HFFc6 (cell line): Measurements from ENCODE around the gene ZNF500. TPM values are rescaled to one million over a fixed set of nuclear protein-coding genes. Genes with fewer than 3 reads are reported as not detected.
"Not testable (repeated sequence)": the region's sequence is repeated elsewhere in the genome, so short reads cannot be mapped to it uniquely, and the experiment has no call there.

Experiments
- DNase-seq: peaks from one replicate; pipeline ENCODE4 v3.0.0-alpha.2; 2018
- H3K27ac Mint-ChIP-seq: 2 replicates; pipeline ENCODE4 v1.8.0; 2020; ENCODE audit warnings: mild to moderate bottlenecking, mixed read lengths
- H3K27me3 Mint-ChIP-seq: 2 replicates; pipeline ENCODE4 v1.8.0; 2021; ENCODE audit warnings: mild to moderate bottlenecking, moderate library complexity, mixed read lengths; ENCODE audit not compliant: insufficient read depth
- H3K36me3 Mint-ChIP-seq: 2 replicates; pipeline ENCODE4 v1.8.0; 2021; ENCODE audit warnings: low read depth, mixed read lengths
- H3K4me1 Mint-ChIP-seq: 2 replicates; pipeline ENCODE4 v1.8.0; 2020; ENCODE audit warnings: low read depth, mixed read lengths
- H3K4me3 Mint-ChIP-seq: 2 replicates; pipeline ENCODE4 v1.8.0; 2020; ENCODE audit warnings: mild to moderate bottlenecking, moderate library complexity, mixed read lengths
- H3K9me3 Mint-ChIP-seq: 2 replicates; pipeline ENCODE4 v1.8.0; 2020; ENCODE audit warnings: mild to moderate bottlenecking, mixed read lengths
- total RNA-seq, 6 experiments: library from RNA; stranded (reverse); fragmentation: NEBNext Ultra II Directional; extraction: Animal tissue kit (Norgen Biotek cat#: 25700); gene quantifications; 2 replicates in 1 of 6; 3 replicates in 5 of 6; pipeline ENCODE4 v1.2.3, GENCODE V29; 2021
- TF ChIP-seq, protein P1 (sequence below): fragments of 200-600 bp; sonication (generic); IDR thresholded peaks from 2 replicates; pipeline ENCODE4 v1.5.0; 2021; ENCODE audit warnings: antibody characterized with exemption, mild to moderate bottlenecking

The ZNF500 gene
- total RNA-seq, 6 experiments from 2014 or later: 8.9 to 13.4 (median 10.4) TPM

DNA sequence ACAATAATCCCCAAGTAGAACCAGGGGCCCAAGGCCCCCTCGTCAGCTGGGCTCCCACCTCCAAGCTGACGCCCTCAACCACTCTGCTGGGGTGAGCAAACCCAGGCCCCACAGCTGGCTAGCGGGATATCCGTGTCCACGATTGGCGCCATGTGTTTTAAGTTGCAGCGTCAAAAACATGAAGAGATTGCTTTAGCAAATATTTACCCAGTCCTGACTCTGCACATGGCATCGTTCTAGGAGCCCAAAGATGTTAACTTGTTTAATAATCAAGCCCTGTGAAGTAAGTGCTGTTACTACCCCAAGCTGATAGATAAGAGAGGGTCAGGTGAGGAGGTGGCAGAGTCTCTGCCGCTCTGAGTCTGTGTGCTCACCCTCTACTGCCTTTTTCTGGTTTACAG is 21.5 kb upstream of the ZNF500 start:
- H3K36me3 Mint-ChIP-seq: no peaks in the 10 kb centered on the region
- DNase-seq: no peak
- TF ChIP-seq, protein P1, sequence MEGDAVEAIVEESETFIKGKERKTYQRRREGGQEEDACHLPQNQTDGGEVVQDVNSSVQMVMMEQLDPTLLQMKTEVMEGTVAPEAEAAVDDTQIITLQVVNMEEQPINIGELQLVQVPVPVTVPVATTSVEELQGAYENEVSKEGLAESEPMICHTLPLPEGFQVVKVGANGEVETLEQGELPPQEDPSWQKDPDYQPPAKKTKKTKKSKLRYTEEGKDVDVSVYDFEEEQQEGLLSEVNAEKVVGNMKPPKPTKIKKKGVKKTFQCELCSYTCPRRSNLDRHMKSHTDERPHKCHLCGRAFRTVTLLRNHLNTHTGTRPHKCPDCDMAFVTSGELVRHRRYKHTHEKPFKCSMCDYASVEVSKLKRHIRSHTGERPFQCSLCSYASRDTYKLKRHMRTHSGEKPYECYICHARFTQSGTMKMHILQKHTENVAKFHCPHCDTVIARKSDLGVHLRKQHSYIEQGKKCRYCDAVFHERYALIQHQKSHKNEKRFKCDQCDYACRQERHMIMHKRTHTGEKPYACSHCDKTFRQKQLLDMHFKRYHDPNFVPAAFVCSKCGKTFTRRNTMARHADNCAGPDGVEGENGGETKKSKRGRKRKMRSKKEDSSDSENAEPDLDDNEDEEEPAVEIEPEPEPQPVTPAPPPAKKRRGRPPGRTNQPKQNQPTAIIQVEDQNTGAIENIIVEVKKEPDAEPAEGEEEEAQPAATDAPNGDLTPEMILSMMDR: no peak
- H3K27ac Mint-ChIP-seq: no peak overlapping the region
- no peaks in the 10 kb centered on the region for H3K4me1 Mint-ChIP-seq
- no peak overlapping the region for H3K4me3 Mint-ChIP-seq
- no peaks in the 10 kb centered on the region; the same call in 1 of the 2 replicates for H3K27me3 Mint-ChIP-seq
- no peaks in the 10 kb centered on the region for H3K9me3 Mint-ChIP-seq

DNA sequence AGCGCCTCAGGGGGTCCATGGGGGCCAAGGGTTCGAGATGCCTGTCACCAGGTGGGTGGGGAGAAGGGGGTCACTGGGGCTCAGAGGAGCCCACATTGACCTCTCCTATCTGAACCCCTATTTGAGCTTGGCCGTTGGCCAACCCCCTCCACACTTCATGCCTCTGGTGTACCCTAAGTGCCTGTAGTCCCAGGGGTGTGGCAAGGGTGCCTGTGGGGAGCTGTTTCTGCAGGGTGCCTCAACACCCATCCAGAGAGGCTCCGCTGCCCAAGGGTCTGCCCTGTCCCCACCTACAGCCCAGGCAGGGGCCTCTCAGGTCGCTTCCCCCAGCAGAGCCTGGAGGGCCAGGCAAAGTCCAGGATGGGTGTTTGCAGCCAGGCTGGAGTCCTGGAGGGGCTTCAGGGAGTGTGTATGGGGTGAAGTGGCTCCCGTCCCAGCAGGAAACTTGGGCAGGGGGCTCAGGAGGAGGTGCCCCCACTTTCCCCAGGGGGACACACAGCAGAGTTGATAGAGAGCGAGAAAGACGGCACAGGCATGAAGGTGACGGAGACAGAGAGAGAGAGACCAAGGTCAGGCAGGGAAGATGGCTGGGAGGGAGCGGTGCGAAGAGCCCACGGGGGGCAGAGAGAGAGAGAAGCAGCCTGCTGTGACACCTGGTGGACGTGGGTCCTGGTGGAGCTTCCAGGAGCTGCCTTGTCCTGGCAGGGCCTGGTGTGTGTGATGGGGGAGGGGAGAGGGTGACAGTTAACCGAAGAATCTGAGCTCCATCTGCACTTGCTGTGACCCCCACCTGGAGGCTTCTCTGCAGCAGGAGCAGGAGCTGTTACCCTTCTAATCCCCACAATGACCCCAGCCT is 20.9 kb upstream of the ZNF500 start, which contains the start of gene SEPTIN12:
TSS of gene SEPTIN12 (minus strand) at position 719 of the 856 bp plus-strand sequence. CDS start at position 19, 700 bp downstream.
- no peaks in the 10 kb centered on the region for H3K36me3 Mint-ChIP-seq
- DNase-seq: no peak
- TF ChIP-seq, protein P1: no peak
- no peak within 1 kb of the TSS for H3K4me3 Mint-ChIP-seq
- no peak within 1 kb of the TSS for H3K27ac Mint-ChIP-seq
- H3K9me3 Mint-ChIP-seq: no peaks in the 10 kb centered on the region
- no peaks in the 10 kb centered on the region; the same call in 1 of the 2 replicates for H3K27me3 Mint-ChIP-seq
- H3K4me1 Mint-ChIP-seq: no peaks in the 10 kb centered on the region

DNA sequence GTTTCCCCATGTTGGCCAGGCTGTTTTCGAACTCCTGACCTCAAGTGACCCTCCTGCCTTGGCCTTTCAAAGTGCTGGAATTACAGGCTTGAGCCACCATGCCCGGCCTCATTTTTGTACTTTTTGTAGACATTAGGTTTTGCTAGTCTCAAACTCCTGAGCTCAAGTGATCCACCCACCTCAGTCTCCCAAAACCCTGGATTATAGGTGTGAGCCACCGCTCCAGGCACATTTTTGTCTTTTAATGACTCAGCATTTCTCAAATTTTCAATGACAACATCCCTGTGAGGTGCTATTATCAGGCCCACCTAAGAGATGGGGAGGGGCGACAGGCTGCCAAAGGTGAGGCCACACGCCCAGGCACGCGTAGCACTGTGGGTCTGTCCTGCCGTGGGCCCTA is 20.1 kb upstream of the ZNF500 start:
- TF ChIP-seq, protein P1: no peak
- no peak overlapping the region for H3K4me3 Mint-ChIP-seq
- no peak overlapping the region for H3K27ac Mint-ChIP-seq
- no peaks in the 10 kb centered on the region; the same call in 1 of the 2 replicates for H3K27me3 Mint-ChIP-seq
- no peaks in the 10 kb centered on the region for H3K36me3 Mint-ChIP-seq
- no peaks in the 10 kb centered on the region for H3K4me1 Mint-ChIP-seq
- DNase-seq: no peak
- H3K9me3 Mint-ChIP-seq: no peaks in the 10 kb centered on the region

DNA sequence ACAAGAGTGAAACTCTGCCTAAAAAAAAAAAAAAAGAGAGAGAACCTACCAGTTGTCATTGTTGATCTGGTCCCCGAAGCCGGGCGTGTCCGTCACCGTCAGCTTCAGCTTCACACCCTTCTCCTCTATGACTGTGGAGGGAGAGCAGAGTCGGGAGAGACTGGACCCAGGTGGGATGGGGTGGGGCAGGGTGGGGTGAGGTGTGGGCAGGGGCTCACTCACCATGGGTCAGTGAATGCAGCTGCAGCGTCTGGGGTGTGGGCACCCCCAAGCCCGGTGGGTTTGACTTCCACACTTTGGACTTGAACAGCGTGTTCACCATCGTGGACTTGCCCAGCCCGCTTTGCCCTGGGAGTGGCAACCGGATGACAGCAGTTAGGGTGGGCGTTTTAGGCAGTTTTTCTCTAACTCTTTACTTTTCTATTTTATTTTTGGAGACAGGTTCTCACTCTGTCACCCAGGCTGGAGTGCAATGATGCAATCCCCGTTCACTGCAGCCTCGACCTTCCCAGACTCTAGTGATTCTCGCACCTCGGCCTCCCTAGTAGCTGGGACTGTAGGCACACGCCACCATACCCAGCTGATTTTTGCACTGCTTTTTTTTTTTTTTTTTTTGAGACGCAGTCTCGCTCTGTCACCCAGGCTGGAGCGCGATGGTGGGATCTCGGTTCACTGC is 18.9 kb upstream of the ZNF500 start:
- no peaks in the 10 kb centered on the region for H3K36me3 Mint-ChIP-seq
- no peak overlapping the region for H3K27ac Mint-ChIP-seq
- H3K4me1 Mint-ChIP-seq: no peaks in the 10 kb centered on the region
- H3K4me3 Mint-ChIP-seq: no peak overlapping the region
- TF ChIP-seq, protein P1: no peak
- H3K9me3 Mint-ChIP-seq: no peaks in the 10 kb centered on the region
- DNase-seq: no peak
- no peaks in the 10 kb centered on the region; the same call in 1 of the 2 replicates for H3K27me3 Mint-ChIP-seq

DNA sequence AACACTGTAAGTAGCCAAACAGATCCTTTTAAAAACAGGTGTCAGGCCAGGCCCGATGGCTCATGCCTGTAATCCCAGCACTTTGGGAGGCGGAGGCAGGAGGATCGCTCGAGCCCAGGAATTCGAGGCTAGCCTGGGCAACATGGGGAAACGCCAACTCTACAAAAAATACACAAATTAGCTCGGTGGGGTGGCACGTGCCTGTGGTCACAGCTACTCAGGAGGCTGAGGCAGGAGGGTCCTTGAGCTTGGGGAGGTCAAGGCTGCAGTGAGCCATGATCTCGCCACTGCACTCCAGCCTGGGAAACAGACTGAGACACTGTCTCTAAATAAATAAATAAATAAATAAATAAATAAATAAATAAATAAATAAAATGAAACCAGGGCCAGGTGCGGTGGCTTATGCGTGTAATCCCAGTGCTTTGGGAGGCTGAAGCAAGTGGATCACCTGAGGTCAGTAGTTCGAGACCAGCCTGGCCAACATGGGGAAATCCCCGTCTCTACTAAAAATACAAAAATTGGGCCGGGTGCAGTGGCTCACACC is 17.6 kb upstream of the ZNF500 start:
- not testable (repeated sequence) for H3K27ac Mint-ChIP-seq, DNase-seq, H3K36me3 Mint-ChIP-seq, H3K4me3 Mint-ChIP-seq, H3K9me3 Mint-ChIP-seq, H3K27me3 Mint-ChIP-seq, H3K4me1 Mint-ChIP-seq
